Dendritic cell treated with granulocyte-macrophage colony-stimulating factor and Interleukin-4, amounts not matched to agents 40 ng/mL and 50 ng/mL, for 4 days (primary cell): ENCODE measurements around the gene ZFP28.

Source experiments
- H3K27ac Mint-ChIP-seq: one replicate; pipeline ENCODE4 v1.8.0; 2022; ENCODE audit warnings: mild to moderate bottlenecking, mixed read lengths
- H3K27me3 Mint-ChIP-seq: one replicate; pipeline ENCODE4 v1.8.0; 2022; ENCODE audit warnings: mild to moderate bottlenecking, mixed read lengths
- H3K36me3 Mint-ChIP-seq: one replicate; pipeline ENCODE4 v1.8.0; 2022; ENCODE audit warnings: low read depth, mixed read lengths
- H3K4me1 Mint-ChIP-seq: one replicate; pipeline ENCODE4 v1.8.0; 2022; ENCODE audit warnings: low read depth, mixed read lengths
- H3K4me3 Mint-ChIP-seq: one replicate; pipeline ENCODE4 v1.8.0; 2022; ENCODE audit warnings: mild to moderate bottlenecking, moderate library complexity, mixed read lengths
- H3K9me3 Mint-ChIP-seq: one replicate; pipeline ENCODE4 v1.8.0; 2022; ENCODE audit warnings: mixed read lengths
- intact Hi-C: fragments of 100-400 bp; cut with micrococcal nuclease; formaldehyde crosslinking; loops from one replicate; pipeline ENCODE4 v1.15.0; 2022

ZFP28 gene

DNA sequence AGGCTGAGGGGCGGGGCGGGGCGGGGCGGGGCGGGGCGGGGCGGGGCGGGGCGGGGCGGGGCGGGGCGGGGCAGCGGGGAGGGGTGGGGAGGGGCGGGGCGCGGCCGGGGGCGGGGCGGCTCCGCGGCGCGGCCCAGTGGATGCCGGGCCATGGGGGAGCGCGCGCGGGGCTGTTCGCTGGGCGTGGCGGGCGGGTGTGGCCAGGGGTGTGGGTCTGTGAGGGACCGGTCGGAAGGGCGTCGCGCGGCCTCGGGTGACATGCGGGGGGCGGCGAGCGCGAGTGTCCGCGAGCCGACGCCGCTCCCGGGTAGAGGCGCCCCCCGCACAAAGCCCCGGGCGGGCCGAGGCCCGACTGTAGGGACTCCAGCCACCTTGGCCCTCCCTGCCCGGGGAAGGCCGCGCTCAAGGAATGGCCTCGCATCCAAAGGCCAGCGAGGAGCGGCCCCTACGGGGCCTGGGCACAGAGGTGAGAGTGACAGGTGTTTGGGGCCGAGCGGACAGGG lies at the start of gene ZFP28:
Gene ZFP28 (plus strand): TSS at position 188 of the 503 bp plus-strand sequence. CDS start 71 bp downstream, at position 259.
- intact Hi-C loops: loop anchor here (1.0 kb wide), 1 partner anchor 31 kb away; no protein-coding TSS in a partner anchor
- H3K27ac Mint-ChIP-seq: peak within 1 kb of the TSS; percentile 97
- peaks cover 81% of the 10 kb centered on the region for H3K9me3 Mint-ChIP-seq
- H3K27me3 Mint-ChIP-seq: peaks cover 2% of the 10 kb centered on the region
- peaks cover 57% of the 10 kb centered on the region for H3K36me3 Mint-ChIP-seq
- H3K4me1 Mint-ChIP-seq: peaks cover 23% of the 10 kb centered on the region
- peak within 1 kb of the TSS; percentile 91 for H3K4me3 Mint-ChIP-seq

DNA sequence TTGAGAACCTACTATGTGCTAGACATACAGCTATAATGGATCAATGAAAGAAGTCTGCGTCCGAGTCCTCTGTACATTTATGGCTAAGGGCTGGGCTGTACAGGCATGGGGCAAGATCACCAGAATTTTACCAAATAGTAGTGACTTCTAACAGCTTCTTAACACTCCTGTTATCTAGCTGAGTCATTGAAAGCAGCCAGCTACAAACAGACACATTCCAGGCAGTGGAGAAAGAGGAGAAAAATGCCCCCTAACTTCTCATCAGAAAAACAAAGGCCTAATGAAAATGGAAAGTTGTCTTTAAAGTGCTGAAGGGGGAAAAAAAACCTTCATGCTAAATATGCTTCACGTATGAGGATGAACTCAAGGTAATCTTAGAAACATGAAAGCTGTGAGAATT lies 47.3 kb upstream of the ZFP28 start:
- Mint-ChIP-seq H3K27me3 (no peaks in the 10 kb centered on the region), H3K36me3 (no peaks in the 10 kb centered on the region), H3K4me3 (no peak overlapping the region), H3K27ac (no peak overlapping the region), H3K9me3 (peaks cover 98% of the 10 kb centered on the region), H3K4me1 (no peaks in the 10 kb centered on the region)
- intact Hi-C loops: no loop called here

- Mint-ChIP-seq H3K4me1 (no peaks in the 10 kb centered on the region), H3K4me3 (no peak overlapping the region), H3K9me3 (peaks cover 45% of the 10 kb centered on the region), H3K27ac (no peak overlapping the region), H3K27me3 (no peaks in the 10 kb centered on the region), H3K36me3 (no peaks in the 10 kb centered on the region)
- intact Hi-C loops: loop anchor here (10.0 kb wide), 1 partner anchor 90 kb away; no protein-coding TSS in a partner anchor
Observed at GRCh38 chr19:56504581-56504980, 34.2 kb upstream of the ZFP28 start.

- no peak within 1 kb of the TSS for H3K27ac Mint-ChIP-seq
- H3K27me3 Mint-ChIP-seq: no peaks in the 10 kb centered on the region
- H3K9me3 Mint-ChIP-seq: peaks cover 17% of the 10 kb centered on the region
- no peaks in the 10 kb centered on the region for H3K36me3 Mint-ChIP-seq
- intact Hi-C loops: loop anchor here (1.0 to 10.0 kb wide), 2 partner anchors 31 to 93 kb away; partner anchors contain the start of gene ZFP28
- H3K4me1 Mint-ChIP-seq: no peaks in the 10 kb centered on the region
- H3K4me3 Mint-ChIP-seq: no peak within 1 kb of the TSS
Observed at GRCh38 chr19:56507446-56508289, 31.1 kb upstream of the ZFP28 start, which contains the start of gene ZNF471. Gene ZNF471, plus strand, starts transcription at chr19:56507855. Its CDS starts 3,717 bp downstream, at chr19:56511572.

- H3K4me3 Mint-ChIP-seq: no peak overlapping the region
- peaks cover 17% of the 10 kb centered on the region for H3K9me3 Mint-ChIP-seq
- H3K36me3 Mint-ChIP-seq: peaks cover 5% of the 10 kb centered on the region
- no peak overlapping the region for H3K27ac Mint-ChIP-seq
- intact Hi-C loops: loop anchor here (1.0 to 10.0 kb wide), 2 partner anchors 30 to 94 kb away; partner anchors contain the start of gene ZFP28
- H3K27me3 Mint-ChIP-seq: no peaks in the 10 kb centered on the region
- H3K4me1 Mint-ChIP-seq: no peaks in the 10 kb centered on the region
Observed at GRCh38 chr19:56508290-56508778, 30.4 kb upstream of the ZFP28 start.

DNA sequence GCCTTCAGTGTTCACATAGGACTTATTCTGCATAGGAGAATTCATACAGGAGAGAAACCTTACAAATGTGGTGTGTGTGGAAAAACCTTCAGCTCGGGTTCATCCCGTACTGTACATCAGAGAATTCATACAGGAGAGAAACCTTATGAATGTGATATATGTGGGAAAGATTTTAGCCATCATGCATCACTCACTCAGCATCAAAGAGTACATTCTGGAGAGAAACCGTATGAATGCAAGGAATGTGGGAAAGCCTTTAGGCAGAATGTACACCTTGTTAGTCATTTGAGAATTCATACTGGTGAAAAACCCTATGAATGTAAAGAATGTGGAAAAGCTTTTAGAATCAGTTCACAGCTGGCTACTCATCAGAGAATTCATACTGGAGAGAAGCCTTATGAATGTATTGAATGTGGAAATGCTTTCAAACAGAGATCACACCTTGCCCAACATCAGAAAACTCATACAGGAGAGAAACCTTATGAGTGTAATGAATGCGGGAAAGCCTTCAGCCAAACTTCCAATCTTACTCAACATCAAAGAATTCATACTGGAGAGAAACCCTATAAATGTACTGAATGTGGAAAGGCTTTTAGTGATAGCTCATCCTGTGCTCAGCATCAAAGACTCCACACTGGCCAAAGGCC lies 13.4 kb upstream of the ZFP28 start:
- Mint-ChIP-seq H3K27me3 (no peaks in the 10 kb centered on the region), H3K9me3 (peaks cover 98% of the 10 kb centered on the region), H3K4me3 (no peak overlapping the region), H3K36me3 (peaks cover 44% of the 10 kb centered on the region), H3K27ac (no peak overlapping the region), H3K4me1 (no peaks in the 10 kb centered on the region)
- intact Hi-C loops: no loop called here

- H3K4me1 Mint-ChIP-seq: peaks cover 23% of the 10 kb centered on the region
- peaks cover 84% of the 10 kb centered on the region for H3K9me3 Mint-ChIP-seq
- intact Hi-C loops: no loop called here
- H3K27me3 Mint-ChIP-seq: peaks cover 3% of the 10 kb centered on the region
- H3K4me3 Mint-ChIP-seq: peak overlapping the region; percentile 91
- H3K36me3 Mint-ChIP-seq: peaks cover 50% of the 10 kb centered on the region
- peak overlapping the region; percentile 97 for H3K27ac Mint-ChIP-seq
Observed at GRCh38 chr19:56537442-56537841, 1.3 kb upstream of the ZFP28 start.

GRCh38 chr19:56538254-56538760 lies 441 bp upstream of the ZFP28 start:
- H3K27me3 Mint-ChIP-seq: peaks cover 3% of the 10 kb centered on the region
- H3K36me3 Mint-ChIP-seq: peaks cover 57% of the 10 kb centered on the region
- peak overlapping the region; percentile 91 for H3K4me3 Mint-ChIP-seq
- peaks cover 82% of the 10 kb centered on the region for H3K9me3 Mint-ChIP-seq
- peak overlapping the region; percentile 97 for H3K27ac Mint-ChIP-seq
- H3K4me1 Mint-ChIP-seq: peaks cover 23% of the 10 kb centered on the region
- intact Hi-C loops: loop anchor here (1.0 kb wide), 1 partner anchor 30 kb away; no protein-coding TSS in a partner anchor

DNA sequence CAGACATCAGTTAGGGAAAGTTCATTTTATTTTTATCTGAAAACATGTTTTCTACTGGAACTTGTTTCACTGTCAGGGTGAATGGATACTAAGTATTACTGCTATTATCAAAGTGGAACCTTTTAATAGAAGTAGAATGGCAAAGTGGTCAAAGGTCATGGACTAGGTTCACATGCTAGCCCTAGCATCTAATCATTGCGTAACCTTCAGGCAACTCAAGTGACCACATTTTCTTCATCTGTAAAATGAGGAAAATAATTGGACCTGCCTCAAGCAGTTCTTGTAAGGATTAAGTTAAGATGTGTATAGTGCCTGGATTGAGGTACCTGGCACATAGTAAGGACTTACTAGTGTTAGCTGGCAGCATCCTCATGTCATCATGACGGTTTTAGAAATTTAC lies 5.0 kb downstream of the ZFP28 start:
- Mint-ChIP-seq H3K4me3 (no peak overlapping the region), H3K9me3 (peaks cover 90% of the 10 kb centered on the region), H3K4me1 (peaks cover 13% of the 10 kb centered on the region), H3K36me3 (peaks cover 71% of the 10 kb centered on the region), H3K27me3 (no peaks in the 10 kb centered on the region), H3K27ac (no peak overlapping the region)
- intact Hi-C loops: no loop called here

DNA sequence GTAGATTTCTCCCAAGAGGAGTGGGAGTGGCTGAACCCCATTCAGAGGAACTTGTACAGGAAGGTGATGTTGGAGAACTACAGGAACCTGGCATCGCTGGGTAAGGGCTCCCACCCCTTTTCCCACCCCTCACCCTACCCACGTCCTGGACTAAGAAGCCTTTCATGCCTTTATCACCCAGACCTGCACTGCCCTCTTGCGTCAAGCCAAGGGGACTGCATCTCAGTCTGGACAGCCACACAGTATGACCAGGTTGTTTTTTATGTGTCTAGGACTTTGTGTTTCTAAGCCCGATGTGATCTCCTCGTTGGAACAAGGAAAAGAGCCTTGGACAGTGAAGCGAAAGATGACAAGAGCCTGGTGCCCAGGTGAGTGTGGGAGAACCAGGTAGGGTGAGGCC lies 8.8 kb downstream of the ZFP28 start:
- intact Hi-C loops: no loop called here
- peaks cover 84% of the 10 kb centered on the region for H3K9me3 Mint-ChIP-seq
- H3K27ac Mint-ChIP-seq: no peak overlapping the region
- no peaks in the 10 kb centered on the region for H3K4me1 Mint-ChIP-seq
- H3K36me3 Mint-ChIP-seq: peaks cover 64% of the 10 kb centered on the region
- H3K27me3 Mint-ChIP-seq: no peaks in the 10 kb centered on the region
- no peak overlapping the region for H3K4me3 Mint-ChIP-seq

GRCh38 chr19:56554272-56554869 lies 15.6 kb downstream of the ZFP28 start:
- no peak overlapping the region for H3K4me3 Mint-ChIP-seq
- intact Hi-C loops: no loop called here
- no peaks in the 10 kb centered on the region for H3K4me1 Mint-ChIP-seq
- no peaks in the 10 kb centered on the region for H3K27me3 Mint-ChIP-seq
- peaks cover 51% of the 10 kb centered on the region for H3K36me3 Mint-ChIP-seq
- H3K27ac Mint-ChIP-seq: no peak overlapping the region
- peaks cover 79% of the 10 kb centered on the region for H3K9me3 Mint-ChIP-seq

GRCh38 chr19:56562766-56563165 lies 24.0 kb downstream of the ZFP28 start:
- intact Hi-C loops: no loop called here
- Mint-ChIP-seq H3K9me3 (peaks cover 92% of the 10 kb centered on the region), H3K27ac (no peak overlapping the region)

GRCh38 chr19:56566904-56567273 lies 28.1 kb downstream of the ZFP28 start:
- Mint-ChIP-seq H3K4me1 (peaks cover 9% of the 10 kb centered on the region), H3K27me3 (peaks cover 1% of the 10 kb centered on the region), H3K4me3 (peak overlapping the region; percentile 98), H3K27ac (peak overlapping the region; percentile 98), H3K9me3 (peaks cover 88% of the 10 kb centered on the region), H3K36me3 (peaks cover 69% of the 10 kb centered on the region)
- intact Hi-C loops: loop anchor here (1.0 kb wide), 1 partner anchor 28 kb away; the partner anchor contains the start of gene ZNF71

More at GRCh38 chr19:56562766-56563165, 24.0 kb downstream of the ZFP28 start:
- Mint-ChIP-seq H3K4me1 (peaks cover 5% of the 10 kb centered on the region), H3K36me3 (peaks cover 30% of the 10 kb centered on the region), H3K4me3 (no peak overlapping the region), H3K27me3 (peaks cover 1% of the 10 kb centered on the region)
